Right lobe of liver (tissue), 4 donors: ENCODE measurements around the gene RORB.

Experiments
- CTCF ChIP-seq, 4 donors: fragments of 200-600 bp in 3 of 4; fragments of 450-650 bp in 1 of 4; IDR thresholded peaks; one replicate each; pipeline versions ENCODE4 v1.5.1 to v1.8.0; 2016 to 2022; ENCODE audit warnings: antibody characterized with exemption in 4 of 4, mild to moderate bottlenecking in 2 of 4
- POLR2A ChIP-seq: fragments of 450-650 bp; IDR thresholded peaks from one replicate; pipeline ENCODE4 v1.6.1; 2017; ENCODE audit warnings: antibody characterized with exemption, mild to moderate bottlenecking
- donor health status: DM: no; HTN: no; CAD: no.
- donor health status: DM: no; HTN: no; CAD: no.
- donor health status: DM: no; HTN: yes; CAD: no.

- TF ChIP-seq CTCF (IDR thresholded peaks at IDR 0.05) (no peak), POLR2A (no peak)
Observed at GRCh38 chr9:74728176-74728575, 231.0 kb downstream of the RORB start.
